CD4-positive, alpha-beta T cell treated with Interferon alpha-2 for 1 hour (primary cell): Measurements from ENCODE around the gene RPS6KB1.
"Not testable (repeated sequence)": the region's sequence is repeated elsewhere in the genome, so short reads cannot be mapped to it uniquely, and the experiment has no call there.

Source experiments
- DNase-seq, 2 donors: peaks; one replicate each; pipeline ENCODE4 v3.0.0-alpha.2; 2020 to 2022

Gene RPS6KB1

GRCh38 chr17:59892924-59893675, at the start of gene RPS6KB1, which contains the start of gene TUBD1:
Gene RPS6KB1 (plus strand): TSS chr17:59893121. CDS start chr17:59893185, 64 bp downstream.
Gene TUBD1 (minus strand): TSS chr17:59892943. CDS start chr17:59891002, 1,941 bp downstream.
- DNase-seq: peak; percentile 99

DNA sequence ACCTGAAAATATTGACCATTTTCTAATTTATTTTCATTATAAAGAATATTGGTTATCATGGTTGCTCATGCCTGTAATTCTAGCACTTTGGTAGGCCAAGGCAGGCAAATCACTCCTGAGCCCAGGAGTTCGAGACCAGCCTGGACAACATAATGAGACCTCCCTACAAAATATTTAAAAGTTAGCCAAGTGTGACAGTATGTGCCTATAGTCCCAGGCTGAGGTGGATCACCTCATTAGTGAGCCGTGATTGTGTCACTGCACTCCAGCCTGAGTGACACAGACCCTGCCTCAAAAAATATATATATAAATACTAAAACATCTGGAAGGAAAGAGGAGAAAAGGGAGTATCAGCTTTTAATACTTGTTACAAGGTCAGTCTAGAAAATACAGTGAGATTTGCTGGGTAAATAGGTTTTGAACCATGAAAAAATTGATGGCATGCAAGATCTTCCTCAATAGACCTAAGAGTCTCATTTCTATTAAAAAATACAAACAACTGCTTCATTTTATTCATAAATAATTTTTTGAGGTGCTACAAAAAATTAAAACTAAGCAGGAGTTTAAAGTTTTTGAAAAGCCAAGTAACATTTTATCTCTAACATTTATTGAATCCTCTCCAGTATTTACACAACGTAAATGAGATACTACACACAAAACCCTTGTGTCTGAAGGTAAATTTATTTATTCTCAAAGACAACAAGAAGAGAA, 47.9 kb upstream of the RPS6KB1 start:
- no peak for DNase-seq

DNA sequence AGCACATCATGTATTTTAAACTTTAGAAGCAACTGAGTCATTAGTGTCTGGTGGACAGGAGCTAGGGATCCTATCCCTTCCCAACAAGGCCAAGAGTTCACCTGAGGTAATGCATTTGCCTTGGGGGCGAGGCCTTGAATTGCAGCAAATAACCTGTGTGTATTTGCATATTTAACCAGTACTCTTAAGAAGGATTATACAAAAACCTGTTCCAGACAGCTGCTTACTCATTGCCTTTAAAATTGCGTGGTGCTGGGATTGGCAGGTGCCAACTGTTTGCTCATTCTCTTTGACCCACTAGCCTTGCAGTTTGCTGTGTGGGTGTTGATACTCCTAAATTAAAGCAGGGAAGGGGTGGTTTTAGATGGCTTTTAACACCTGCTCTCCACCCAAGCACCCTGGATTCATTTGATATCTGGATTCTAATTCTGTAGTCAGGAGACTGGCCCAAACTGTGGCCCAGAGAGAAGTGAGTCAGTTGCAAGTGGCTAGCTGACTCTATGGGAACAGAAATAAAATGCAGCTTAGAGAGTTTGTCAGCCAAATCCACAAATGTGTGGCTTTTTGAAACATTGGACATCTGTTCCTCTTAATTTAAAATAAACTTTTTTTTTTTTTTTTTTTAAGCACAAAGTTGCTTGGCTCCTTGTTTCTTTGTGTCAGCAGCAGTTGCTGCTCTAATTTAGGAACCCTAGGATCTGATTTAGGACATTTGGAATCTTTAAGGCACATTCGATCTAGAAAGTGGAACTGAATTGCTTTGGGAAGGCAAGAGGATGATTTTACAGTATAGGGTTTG, 47.1 kb upstream of the RPS6KB1 start:
- DNase-seq: peak in 1 of 2 donors; percentile 41

DNA sequence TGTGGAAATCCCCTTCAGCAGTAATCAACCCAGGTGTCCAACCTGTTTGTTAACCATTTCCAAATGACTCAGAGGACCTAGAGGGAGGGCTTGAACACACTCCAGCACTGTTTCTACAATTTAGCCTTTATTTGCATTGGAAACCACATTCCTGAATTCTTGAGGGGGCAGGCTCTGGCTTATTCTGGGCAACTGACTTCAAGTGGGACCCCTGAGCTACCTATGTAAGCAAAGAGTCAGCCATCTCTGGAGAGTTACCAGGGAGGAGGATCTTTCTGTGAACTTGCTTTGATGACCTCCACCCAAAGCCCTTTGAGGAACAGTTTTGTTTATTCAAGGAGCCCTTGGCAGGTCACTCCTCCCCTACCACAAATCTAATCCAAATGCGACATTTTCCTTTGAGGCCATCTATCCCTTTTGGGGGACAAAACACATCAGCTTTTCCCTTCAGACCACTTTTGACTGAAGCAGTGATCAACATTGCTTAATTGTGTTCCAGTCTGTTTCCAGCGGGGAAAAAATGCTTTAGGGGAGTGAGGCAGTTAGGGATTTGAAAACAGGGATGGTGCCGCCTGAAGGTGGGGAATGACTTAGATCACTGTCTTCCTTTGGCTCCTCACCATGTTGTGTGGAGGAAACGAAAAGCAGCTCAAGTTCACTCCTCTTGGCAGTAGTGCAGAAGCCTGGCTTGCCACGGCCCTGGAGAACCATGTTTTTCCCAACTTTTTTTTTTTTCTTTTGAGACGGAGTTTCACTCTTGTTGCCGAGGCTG, 46.3 kb upstream of the RPS6KB1 start:
- peak in 1 of 2 donors; percentile 73 for DNase-seq

GRCh38 chr17:59848385-59848668, 44.6 kb upstream of the RPS6KB1 start:
- DNase-seq: no peak

DNA sequence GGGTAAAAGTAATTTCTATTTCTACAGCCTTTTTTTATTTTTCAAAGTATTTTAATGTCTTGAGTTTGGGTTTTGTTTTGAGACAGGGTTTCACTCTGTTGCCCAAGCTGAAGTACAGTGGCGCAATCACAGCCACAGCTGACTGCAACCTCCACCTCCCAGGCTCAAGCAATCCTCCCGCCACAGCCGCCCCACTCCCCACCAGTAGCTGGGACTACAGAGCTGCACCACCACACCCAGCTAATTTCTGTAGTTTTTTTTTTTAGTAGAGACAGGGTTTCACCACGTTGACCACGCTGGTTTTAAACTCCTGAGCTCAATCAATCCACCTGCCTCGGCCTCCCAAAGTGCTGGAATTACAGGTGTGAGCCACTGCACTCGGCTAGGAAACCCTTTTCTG, 44.1 kb upstream of the RPS6KB1 start:
- DNase-seq: peak in 1 of 2 donors; percentile 40

DNA sequence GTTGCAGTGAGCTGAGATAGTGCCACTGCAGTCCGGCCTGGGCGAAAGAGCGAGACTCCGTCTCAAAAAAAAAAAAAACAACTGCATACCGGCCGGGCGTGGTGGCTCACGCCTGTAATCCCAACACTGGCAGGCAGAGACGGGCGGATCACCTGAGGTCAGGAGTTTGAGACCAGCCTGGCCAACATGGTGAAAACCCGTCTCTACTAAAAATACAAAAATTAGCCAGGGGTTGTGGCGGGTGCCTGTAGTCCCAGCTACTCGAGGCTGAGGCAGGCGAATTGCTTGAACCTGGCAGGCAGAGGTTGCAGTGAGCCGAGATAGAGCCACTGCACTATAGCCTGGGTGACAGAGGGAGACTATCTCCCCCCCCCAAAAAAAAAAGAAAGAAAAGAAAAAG, 42.6 kb upstream of the RPS6KB1 start:
- not testable (repeated sequence) for DNase-seq

DNA sequence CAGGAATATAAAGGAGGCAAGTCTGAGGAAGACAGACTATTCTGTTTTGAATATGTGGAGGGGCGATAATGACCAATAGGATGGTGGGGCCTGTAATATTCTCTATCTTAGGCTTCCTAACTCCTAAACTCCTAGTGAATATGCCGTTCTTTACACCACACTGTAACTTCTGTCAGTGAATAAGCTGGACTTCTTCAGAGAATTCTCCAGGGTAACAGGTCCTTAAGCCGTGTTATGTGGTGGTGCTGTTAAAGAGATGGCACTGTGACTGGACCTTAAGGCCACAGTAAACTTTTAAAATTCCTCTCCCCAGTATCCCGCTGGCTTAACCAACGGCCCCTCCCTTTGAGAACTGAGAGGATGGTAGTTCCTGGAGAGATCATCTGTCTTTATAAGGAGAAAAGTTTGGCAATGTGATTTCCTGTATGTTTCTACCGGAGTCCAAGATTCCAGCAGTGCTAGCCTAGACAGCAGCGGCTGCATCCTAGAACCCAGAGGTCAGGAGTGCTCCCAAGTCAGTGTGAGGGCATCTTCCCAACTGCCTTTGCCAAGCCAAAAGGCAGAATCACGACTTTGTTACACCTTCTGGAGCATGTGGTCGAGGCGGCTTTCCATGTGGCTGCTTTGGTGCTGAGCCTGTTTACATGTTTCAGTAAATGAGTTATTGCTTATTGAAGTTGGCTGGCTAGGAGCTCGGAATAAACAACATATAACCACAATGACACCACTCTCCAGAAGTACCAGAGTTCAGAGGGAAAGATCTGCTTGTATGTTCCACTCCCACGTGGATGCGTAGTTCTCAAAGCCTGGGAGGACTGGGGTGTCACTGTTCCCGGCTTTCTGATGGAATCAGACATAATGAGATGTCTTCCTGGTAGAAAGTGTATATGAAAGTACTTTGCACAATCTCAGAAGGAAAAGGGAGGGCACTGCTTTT, 41.2 kb upstream of the RPS6KB1 start:
- DNase-seq: no peak

- DNase-seq: not testable (repeated sequence)
These were observed 40.1 kb upstream of the RPS6KB1 start for GRCh38 chr17:59852847-59853167.

DNA sequence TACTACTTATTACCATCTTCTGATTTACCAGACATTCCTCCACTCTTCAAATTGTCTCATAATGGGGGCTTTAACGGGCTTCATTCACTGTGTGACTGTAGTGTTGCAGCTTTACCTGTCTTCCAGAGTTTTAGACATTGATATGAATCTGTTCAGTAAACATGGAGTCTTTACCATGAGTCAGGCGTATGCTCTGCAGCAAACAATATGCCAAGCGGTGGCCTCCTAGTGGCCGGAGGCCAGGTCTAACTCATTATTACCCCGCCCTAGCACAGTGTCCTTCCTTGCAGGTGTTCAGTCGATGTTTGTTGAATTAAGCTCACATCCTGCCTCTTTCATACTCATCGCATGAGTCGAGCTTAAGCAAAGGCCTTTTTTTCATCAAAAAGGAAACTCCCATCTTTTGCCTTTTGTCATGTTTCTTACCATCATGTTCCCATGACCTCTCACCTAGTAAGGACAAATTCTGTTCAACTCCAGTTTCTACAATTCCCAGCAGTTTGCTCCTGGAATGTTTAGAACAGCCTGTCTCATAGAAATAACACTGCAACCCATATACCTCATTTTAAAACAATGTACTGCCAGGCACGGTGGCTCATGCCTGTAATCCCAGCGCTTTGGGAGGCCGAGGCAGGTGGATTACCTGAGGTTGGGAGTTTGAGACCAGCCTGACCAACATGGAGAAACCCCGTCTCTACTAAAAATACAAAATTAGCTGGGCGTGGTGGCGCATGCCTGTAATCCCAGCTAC, 39.6 kb upstream of the RPS6KB1 start:
- peak; percentile 49 to 78 for DNase-seq

GRCh38 chr17:59853919-59854729, 38.8 kb upstream of the RPS6KB1 start:
- DNase-seq: not testable (repeated sequence)

DNA sequence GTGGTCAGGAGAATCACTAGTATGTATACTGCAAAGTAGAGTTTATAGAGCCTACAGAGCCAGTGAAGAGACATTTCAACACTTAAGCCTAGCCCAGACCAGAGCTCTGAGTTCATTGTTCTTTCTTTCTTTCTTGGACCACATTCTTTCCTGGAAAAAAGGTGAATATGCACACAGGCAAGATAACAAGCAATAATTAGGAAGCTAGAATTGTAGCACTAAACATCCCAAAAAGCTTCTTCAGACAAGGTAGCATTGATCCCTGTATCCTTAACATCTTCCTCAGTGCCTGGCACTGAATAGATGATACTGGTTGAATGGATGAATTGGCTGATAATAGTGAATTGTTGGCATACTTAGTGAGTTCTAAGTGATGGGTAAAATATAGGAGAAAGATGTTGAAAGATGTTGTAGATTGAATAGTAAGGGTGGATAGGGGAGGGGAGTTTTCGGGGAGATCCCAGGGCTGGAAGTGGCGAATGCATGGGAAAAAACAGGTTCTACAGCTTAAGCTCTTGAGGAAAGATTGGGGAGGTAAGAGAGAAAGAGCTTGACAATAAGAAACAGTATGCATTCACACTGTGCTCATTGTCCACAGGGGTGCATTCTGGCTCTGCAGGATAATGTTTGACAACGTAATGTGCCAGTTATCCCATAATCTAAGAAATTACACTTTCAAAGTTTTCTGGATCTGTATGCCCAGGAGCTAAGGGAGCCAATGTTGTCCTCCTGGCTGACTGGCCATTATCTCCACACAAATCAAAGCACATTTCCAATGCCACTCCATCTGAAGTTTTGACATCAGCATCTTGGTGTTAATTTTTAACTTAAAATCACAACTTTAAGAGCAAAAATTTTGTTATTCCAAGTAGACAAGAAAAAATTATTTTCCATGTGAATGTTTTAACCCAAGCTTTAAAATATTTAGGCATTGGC, 35.8 kb upstream of the RPS6KB1 start:
- no peak for DNase-seq

- DNase-seq: no peak
These were observed 34.6 kb upstream of the RPS6KB1 start for GRCh38 chr17:59858167-59858816.

- DNase-seq: no peak
These were observed 34.0 kb upstream of the RPS6KB1 start for GRCh38 chr17:59858932-59859331.

GRCh38 chr17:59859444-59860025, 33.4 kb upstream of the RPS6KB1 start:
- DNase-seq: peak in 1 of 2 donors; percentile 67

DNA sequence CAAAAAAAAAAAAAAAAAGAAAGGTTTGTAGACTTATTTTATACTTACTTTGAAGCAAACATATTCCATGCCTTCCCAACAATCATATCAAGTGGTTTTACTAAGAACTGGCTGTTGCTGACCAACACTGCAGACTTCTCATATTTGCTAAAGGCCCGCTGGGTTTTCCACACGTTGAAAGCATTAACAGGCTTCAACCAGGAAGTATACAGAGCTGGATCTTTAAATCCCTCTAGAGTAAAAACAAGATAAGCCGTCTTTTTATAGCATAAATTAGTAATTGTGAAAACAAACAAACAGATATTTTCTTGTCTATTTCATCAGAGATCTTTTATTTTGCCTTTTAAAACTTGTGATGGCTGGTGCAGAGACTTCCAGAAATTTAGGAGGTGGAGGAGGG, 29.3 kb upstream of the RPS6KB1 start:
- DNase-seq: no peak

DNA sequence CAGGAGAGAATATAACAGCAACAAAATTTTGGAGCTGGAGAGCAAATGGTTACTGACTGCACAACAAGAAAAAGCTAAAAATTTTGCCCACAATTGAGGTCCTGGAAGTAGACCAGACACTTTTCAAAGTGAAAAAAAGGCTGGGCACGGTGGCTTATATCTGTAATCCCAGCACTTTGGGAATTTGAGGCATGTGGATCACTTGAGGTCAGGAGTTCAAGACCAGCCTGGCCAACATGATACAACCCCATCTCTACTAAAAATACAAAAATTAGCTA, 23.0 kb upstream of the RPS6KB1 start:
- no peak for DNase-seq

DNA sequence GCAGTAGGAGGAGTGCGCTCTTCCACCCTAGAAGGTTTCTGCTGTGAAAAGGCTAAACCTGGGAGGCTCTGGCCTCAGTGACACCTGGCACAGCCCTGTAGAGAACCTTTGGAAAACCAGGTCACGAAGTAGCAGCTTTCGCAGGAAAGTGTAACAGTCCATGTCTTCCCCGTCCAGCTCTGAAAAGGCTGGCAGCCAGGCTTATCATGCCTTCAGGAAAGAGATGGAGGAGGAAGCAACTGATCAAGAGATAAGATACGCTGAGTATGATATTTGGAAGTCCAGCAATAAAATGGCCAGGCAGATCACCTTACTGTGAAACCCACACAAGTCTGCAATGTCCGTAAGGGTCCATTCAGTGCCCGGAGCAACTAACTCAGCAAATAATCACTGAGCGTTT, 22.4 kb upstream of the RPS6KB1 start:
- no peak for DNase-seq
